HEK293 (cell line): ENCODE data around the gene ANTXR1.
A peak's percentile ranks its signal among the peaks of the same experiment; 100 is the strongest.

Experiments used
- CTCF ChIA-PET: fragments of 350-600 bp; formaldehyde crosslinking; extraction: SDS; loops from one replicate; lab custom pipeline; 2021; ENCODE audit warnings: antibody characterized with exemption; lab: Yijun Ruan, JAX
- POLR2A ChIA-PET: fragments of 300-600 bp; formaldehyde crosslinking; extraction: SDS; loops from one replicate; lab custom pipeline; 2020; ENCODE audit warnings: antibody characterized with exemption, inconsistent platforms; lab: Yijun Ruan, JAX
- H3K27ac ChIP-seq: fragments of 200-500 bp; sonication (Bioruptor generic); 2 replicates; pipeline ENCODE4 v1.5.1; 2014; ENCODE audit warnings: low read depth, low read length, control low read depth, inconsistent platforms; ENCODE audit errors: extremely low read depth
- H3K36me3 ChIP-seq, 2 experiments: fragments of 200-500 bp in 1 of 2; sonication (Bioruptor generic) in 1 of 2; 1 replicate in 1 of 2; 2 replicates in 1 of 2; pipeline ENCODE4 v1.5.1; 2014 to 2017; ENCODE audit warnings: inconsistent platforms in 2 of 2, low read length in 2 of 2; ENCODE audit not compliant: control insufficient read depth in 2 of 2, insufficient read depth in 1 of 2
- H3K4me1 ChIP-seq: fragments of 200-500 bp; sonication (Bioruptor generic); 2 replicates; pipeline ENCODE4 v1.5.1; 2014; ENCODE audit warnings: mild to moderate bottlenecking, low read length, inconsistent platforms; ENCODE audit not compliant: control insufficient read depth, insufficient read depth
- H3K4me3 ChIP-seq: 2 replicates; pipeline ENCODE4 v1.5.1; 2011; ENCODE audit warnings: low read depth, mild to moderate bottlenecking, control low read depth, low read length, moderate library complexity
- H3K9me3 ChIP-seq: fragments of 200-500 bp; sonication (Bioruptor generic); 2 replicates; pipeline ENCODE4 v1.5.1; 2014; ENCODE audit warnings: low read depth, low read length, inconsistent platforms; ENCODE audit not compliant: control insufficient read depth, insufficient read depth
- BCL11B ChIP-seq: fragments of 450-650 bp; formaldehyde crosslinking; IDR thresholded peaks from 2 replicates; pipeline ENCODE4 v1.5.1; 2016; ENCODE audit warnings: low read depth, missing biosample characterization, missing genetic modification characterization
- MYNN ChIP-seq: fragments of 450-650 bp; formaldehyde crosslinking; IDR thresholded peaks from 2 replicates; pipeline ENCODE4 v1.5.1; 2016; ENCODE audit warnings: missing biosample characterization, missing genetic modification characterization, borderline replicate concordance
- ZEB2 ChIP-seq: fragments of 450-650 bp; formaldehyde crosslinking; IDR thresholded peaks from 2 replicates; pipeline ENCODE4 v1.5.1; 2016; ENCODE audit warnings: missing biosample characterization, missing genetic modification characterization
- ZNF121 ChIP-seq: fragments of 450-650 bp; formaldehyde crosslinking; IDR thresholded peaks from 2 replicates; pipeline ENCODE4 v1.5.1; 2016; ENCODE audit warnings: missing biosample characterization, missing genetic modification characterization
- ZNF132 ChIP-seq: fragments of 450-650 bp; formaldehyde crosslinking; IDR thresholded peaks from 2 replicates; pipeline ENCODE4 v1.5.1; 2017; ENCODE audit warnings: missing biosample characterization, missing genetic modification characterization, borderline replicate concordance
- ZNF214 ChIP-seq: fragments of 450-650 bp; formaldehyde crosslinking; IDR thresholded peaks from 2 replicates; pipeline ENCODE4 v1.5.1; 2017; ENCODE audit warnings: missing biosample characterization, mild to moderate bottlenecking, missing genetic modification characterization, borderline replicate concordance
- ZNF558 ChIP-seq: fragments of 450-650 bp; formaldehyde crosslinking; IDR thresholded peaks from 2 replicates; pipeline ENCODE4 v1.5.1; 2016; ENCODE audit warnings: missing biosample characterization, missing genetic modification characterization
- ZNF571 ChIP-seq: fragments of 450-650 bp; formaldehyde crosslinking; IDR thresholded peaks from 2 replicates; pipeline ENCODE4 v1.5.0; 2017; ENCODE audit warnings: missing biosample characterization, missing genetic modification characterization
- TF ChIP-seq, protein P1 (sequence below): fragments of 450-650 bp; formaldehyde crosslinking; IDR thresholded peaks from 2 replicates; pipeline ENCODE4 v1.5.1; 2016; ENCODE audit warnings: missing biosample characterization, missing genetic modification characterization
- TF ChIP-seq, protein P2 (sequence below): fragments of 450-650 bp; formaldehyde crosslinking; IDR thresholded peaks from 2 replicates; pipeline ENCODE4 v1.5.1; 2016; ENCODE audit warnings: missing biosample characterization, missing genetic modification characterization
- TF ChIP-seq, protein P3 (sequence below): fragments of 450-650 bp; formaldehyde crosslinking; IDR thresholded peaks from 2 replicates; pipeline ENCODE4 v1.5.1; 2017; ENCODE audit warnings: missing biosample characterization, missing genetic modification characterization
- TF ChIP-seq, protein P4 (sequence below): fragments of 450-650 bp; formaldehyde crosslinking; IDR thresholded peaks from 2 replicates; pipeline ENCODE4 v1.5.1; 2017; ENCODE audit warnings: missing biosample characterization, missing genetic modification characterization
- TF ChIP-seq, protein P5 (sequence below): fragments of 450-650 bp; formaldehyde crosslinking; IDR thresholded peaks from 2 replicates; pipeline ENCODE4 v1.5.1; 2016; ENCODE audit warnings: missing biosample characterization, missing genetic modification characterization
- TF ChIP-seq, protein P6 (sequence below): fragments of 450-650 bp; IDR thresholded peaks from 2 replicates; pipeline ENCODE4 v1.5.1; 2018; ENCODE audit warnings: missing biosample characterization, missing genetic modification characterization

The ANTXR1 gene

DNA sequence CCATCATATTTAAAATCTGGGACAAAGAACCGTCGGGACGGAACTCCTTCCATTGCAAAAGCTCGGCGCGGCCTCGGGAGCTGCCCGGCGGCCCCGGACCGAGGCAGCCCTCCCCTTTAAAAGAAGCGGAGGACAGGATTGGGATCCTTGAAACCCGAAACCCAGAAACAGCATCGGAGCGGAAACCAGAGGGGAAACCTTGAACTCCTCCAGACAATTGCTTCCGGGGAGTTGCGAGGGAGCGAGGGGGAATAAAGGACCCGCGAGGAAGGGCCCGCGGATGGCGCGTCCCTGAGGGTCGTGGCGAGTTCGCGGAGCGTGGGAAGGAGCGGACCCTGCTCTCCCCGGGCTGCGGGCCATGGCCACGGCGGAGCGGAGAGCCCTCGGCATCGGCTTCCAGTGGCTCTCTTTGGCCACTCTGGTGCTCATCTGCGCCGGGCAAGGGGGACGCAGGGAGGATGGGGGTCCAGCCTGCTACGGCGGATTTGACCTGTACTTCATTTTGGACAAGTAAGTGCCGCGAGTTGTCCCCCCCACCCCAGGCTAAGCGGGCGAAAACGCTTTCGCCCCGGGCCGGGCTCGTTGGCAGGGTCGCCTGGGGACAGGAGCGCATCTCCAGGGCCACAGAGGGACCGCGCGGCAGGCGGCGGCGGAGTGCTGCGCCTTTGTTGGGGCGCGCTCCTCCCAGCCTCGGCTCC, at the start of gene ANTXR1 (continued):
- TF ChIP-seq, protein P1, sequence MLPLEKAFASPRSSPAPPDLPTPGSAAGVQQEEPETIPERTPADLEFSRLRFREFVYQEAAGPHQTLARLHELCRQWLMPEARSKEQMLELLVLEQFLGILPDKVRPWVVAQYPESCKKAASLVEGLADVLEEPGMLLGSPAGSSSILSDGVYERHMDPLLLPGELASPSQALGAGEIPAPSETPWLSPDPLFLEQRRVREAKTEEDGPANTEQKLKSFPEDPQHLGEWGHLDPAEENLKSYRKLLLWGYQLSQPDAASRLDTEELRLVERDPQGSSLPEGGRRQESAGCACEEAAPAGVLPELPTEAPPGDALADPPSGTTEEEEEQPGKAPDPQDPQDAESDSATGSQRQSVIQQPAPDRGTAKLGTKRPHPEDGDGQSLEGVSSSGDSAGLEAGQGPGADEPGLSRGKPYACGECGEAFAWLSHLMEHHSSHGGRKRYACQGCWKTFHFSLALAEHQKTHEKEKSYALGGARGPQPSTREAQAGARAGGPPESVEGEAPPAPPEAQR (tag by site-specific recombination): no peak
- TF ChIP-seq, protein P2, sequence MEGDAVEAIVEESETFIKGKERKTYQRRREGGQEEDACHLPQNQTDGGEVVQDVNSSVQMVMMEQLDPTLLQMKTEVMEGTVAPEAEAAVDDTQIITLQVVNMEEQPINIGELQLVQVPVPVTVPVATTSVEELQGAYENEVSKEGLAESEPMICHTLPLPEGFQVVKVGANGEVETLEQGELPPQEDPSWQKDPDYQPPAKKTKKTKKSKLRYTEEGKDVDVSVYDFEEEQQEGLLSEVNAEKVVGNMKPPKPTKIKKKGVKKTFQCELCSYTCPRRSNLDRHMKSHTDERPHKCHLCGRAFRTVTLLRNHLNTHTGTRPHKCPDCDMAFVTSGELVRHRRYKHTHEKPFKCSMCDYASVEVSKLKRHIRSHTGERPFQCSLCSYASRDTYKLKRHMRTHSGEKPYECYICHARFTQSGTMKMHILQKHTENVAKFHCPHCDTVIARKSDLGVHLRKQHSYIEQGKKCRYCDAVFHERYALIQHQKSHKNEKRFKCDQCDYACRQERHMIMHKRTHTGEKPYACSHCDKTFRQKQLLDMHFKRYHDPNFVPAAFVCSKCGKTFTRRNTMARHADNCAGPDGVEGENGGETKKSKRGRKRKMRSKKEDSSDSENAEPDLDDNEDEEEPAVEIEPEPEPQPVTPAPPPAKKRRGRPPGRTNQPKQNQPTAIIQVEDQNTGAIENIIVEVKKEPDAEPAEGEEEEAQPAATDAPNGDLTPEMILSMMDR (tag by site-specific recombination): 0 out of 2 replicates have a peak, but pooled peaks have one; percentile 48
- TF ChIP-seq, protein P3, sequence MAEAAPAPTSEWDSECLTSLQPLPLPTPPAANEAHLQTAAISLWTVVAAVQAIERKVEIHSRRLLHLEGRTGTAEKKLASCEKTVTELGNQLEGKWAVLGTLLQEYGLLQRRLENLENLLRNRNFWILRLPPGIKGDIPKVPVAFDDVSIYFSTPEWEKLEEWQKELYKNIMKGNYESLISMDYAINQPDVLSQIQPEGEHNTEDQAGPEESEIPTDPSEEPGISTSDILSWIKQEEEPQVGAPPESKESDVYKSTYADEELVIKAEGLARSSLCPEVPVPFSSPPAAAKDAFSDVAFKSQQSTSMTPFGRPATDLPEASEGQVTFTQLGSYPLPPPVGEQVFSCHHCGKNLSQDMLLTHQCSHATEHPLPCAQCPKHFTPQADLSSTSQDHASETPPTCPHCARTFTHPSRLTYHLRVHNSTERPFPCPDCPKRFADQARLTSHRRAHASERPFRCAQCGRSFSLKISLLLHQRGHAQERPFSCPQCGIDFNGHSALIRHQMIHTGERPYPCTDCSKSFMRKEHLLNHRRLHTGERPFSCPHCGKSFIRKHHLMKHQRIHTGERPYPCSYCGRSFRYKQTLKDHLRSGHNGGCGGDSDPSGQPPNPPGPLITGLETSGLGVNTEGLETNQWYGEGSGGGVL (tag by site-specific recombination): 0 out of 2 replicates have a peak, but pooled peaks have one; percentile 45
- TF ChIP-seq ZNF121 (tag by site-specific recombination) (no peak), ZNF571 (tag by site-specific recombination) (no peak), MYNN (tag by site-specific recombination) (no peak), ZEB2 (tag by site-specific recombination) (peak; percentile 12; the same call in 1 of the 2 replicates), BCL11B (tag by site-specific recombination) (no peak), ZNF214 (tag by site-specific recombination) (no peak)
- TF ChIP-seq, protein P4, sequence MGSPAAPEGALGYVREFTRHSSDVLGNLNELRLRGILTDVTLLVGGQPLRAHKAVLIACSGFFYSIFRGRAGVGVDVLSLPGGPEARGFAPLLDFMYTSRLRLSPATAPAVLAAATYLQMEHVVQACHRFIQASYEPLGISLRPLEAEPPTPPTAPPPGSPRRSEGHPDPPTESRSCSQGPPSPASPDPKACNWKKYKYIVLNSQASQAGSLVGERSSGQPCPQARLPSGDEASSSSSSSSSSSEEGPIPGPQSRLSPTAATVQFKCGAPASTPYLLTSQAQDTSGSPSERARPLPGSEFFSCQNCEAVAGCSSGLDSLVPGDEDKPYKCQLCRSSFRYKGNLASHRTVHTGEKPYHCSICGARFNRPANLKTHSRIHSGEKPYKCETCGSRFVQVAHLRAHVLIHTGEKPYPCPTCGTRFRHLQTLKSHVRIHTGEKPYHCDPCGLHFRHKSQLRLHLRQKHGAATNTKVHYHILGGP (tag by site-specific recombination): no peak
- TF ChIP-seq, protein P5, sequence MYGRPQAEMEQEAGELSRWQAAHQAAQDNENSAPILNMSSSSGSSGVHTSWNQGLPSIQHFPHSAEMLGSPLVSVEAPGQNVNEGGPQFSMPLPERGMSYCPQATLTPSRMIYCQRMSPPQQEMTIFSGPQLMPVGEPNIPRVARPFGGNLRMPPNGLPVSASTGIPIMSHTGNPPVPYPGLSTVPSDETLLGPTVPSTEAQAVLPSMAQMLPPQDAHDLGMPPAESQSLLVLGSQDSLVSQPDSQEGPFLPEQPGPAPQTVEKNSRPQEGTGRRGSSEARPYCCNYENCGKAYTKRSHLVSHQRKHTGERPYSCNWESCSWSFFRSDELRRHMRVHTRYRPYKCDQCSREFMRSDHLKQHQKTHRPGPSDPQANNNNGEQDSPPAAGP: no peak
- TF ChIP-seq, protein P6, sequence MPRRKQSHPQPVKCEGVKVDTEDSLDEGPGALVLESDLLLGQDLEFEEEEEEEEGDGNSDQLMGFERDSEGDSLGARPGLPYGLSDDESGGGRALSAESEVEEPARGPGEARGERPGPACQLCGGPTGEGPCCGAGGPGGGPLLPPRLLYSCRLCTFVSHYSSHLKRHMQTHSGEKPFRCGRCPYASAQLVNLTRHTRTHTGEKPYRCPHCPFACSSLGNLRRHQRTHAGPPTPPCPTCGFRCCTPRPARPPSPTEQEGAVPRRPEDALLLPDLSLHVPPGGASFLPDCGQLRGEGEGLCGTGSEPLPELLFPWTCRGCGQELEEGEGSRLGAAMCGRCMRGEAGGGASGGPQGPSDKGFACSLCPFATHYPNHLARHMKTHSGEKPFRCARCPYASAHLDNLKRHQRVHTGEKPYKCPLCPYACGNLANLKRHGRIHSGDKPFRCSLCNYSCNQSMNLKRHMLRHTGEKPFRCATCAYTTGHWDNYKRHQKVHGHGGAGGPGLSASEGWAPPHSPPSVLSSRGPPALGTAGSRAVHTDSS (tag by site-specific recombination): no peak

DNA sequence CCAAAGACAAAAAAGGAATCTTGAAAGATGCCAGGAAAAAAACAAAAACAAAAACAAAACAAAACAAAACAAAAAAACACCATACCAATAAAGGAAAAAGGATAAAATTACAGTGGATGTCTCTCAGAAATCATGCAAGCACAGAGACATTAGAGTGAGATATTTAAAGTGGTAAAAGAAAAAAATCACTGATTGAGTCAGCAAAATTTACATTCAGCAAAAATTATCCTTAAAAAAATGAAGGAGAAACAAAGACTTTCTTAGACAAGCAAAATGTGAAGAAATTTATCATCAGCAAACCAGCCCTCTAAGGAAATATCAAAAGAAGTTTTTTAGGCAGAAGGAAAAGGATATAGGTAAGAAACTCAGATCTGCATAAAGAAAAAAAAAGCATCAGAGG, 48.7 kb upstream of the ANTXR1 start:
- H3K36me3 ChIP-seq: no peaks in the 10 kb centered on the region
- H3K4me1 ChIP-seq: no peaks in the 10 kb centered on the region
- no peak overlapping the region for H3K27ac ChIP-seq
- CTCF ChIA-PET: interaction anchor here (0.6 kb wide), 2 partner anchors 343 to 602 kb away, joined by 3 to 4 read pairs; no protein-coding TSS in a partner anchor
- no peaks in the 10 kb centered on the region for H3K9me3 ChIP-seq
- no peak overlapping the region for H3K4me3 ChIP-seq
- POLR2A ChIA-PET: no interaction called here
- 0 out of 2 replicates have a peak, but pooled peaks have one; percentile 5 for TF ChIP-seq ZNF558 (tag by site-specific recombination)
- TF ChIP-seq ZNF132 (tag by site-specific recombination): no peak
- TF ChIP-seq, all 188 proteins: peak for 1
